CD1c-positive myeloid dendritic cell (primary cell): ENCODE data around the gene TOM1L1.
"Not testable (repeated sequence)": the region's sequence is repeated elsewhere in the genome, so short reads cannot be mapped to it uniquely, and the experiment has no call there.

ENCODE experiments used
- DNase-seq: peaks from one replicate; pipeline ENCODE4 v3.0.0-alpha.2; 2016; ENCODE audit errors: extremely low spot score

Gene TOM1L1

GRCh38 chr17:54900457-54901229, at the start of gene TOM1L1:
Gene TOM1L1 (plus strand): TSS chr17:54900852. CDS start chr17:54900866, 14 bp downstream.
- peak; percentile 15 for DNase-seq

- no peak for DNase-seq
Measured at GRCh38 chr17:54859187-54859586, 41.5 kb upstream of the TOM1L1 start.

GRCh38 chr17:54860617-54861470, 39.8 kb upstream of the TOM1L1 start:
- no peak for DNase-seq

- DNase-seq: no peak
Measured at GRCh38 chr17:54861471-54861983, 39.1 kb upstream of the TOM1L1 start.

GRCh38 chr17:54863176-54863575, 37.5 kb upstream of the TOM1L1 start:
- DNase-seq: no peak

- no peak for DNase-seq
Measured at GRCh38 chr17:54864070-54864469, 36.6 kb upstream of the TOM1L1 start.

GRCh38 chr17:54864636-54865356, 35.9 kb upstream of the TOM1L1 start:
- DNase-seq: no peak

- DNase-seq: no peak
Measured at GRCh38 chr17:54867634-54868033, 33.0 kb upstream of the TOM1L1 start.

- no peak for DNase-seq
Measured at GRCh38 chr17:54870671-54871175, 29.9 kb upstream of the TOM1L1 start.

- DNase-seq: not testable (repeated sequence)
Measured at GRCh38 chr17:54875906-54876305, 24.7 kb upstream of the TOM1L1 start.

GRCh38 chr17:54876656-54877195, 23.9 kb upstream of the TOM1L1 start:
- no peak for DNase-seq

GRCh38 chr17:54881255-54881972, 19.2 kb upstream of the TOM1L1 start:
- no peak for DNase-seq

- no peak for DNase-seq
Measured at GRCh38 chr17:54882371-54882770, 18.3 kb upstream of the TOM1L1 start.

- DNase-seq: no peak
Measured at GRCh38 chr17:54882950-54883349, 17.7 kb upstream of the TOM1L1 start.

GRCh38 chr17:54883939-54884338, 16.7 kb upstream of the TOM1L1 start:
- no peak for DNase-seq

GRCh38 chr17:54887787-54888186, 12.9 kb upstream of the TOM1L1 start:
- DNase-seq: no peak

GRCh38 chr17:54888254-54888653, 12.4 kb upstream of the TOM1L1 start:
- DNase-seq: no peak

GRCh38 chr17:54888981-54889380, 11.7 kb upstream of the TOM1L1 start:
- DNase-seq: no peak

- DNase-seq: no peak
Measured at GRCh38 chr17:54891176-54891821, 9.4 kb upstream of the TOM1L1 start.

- no peak for DNase-seq
Measured at GRCh38 chr17:54892360-54892759, 8.3 kb upstream of the TOM1L1 start.
